ENCODE measurements around the gene CLSTN2. TPM values are rescaled to one million over a fixed set of nuclear protein-coding genes. Genes with fewer than 3 reads are reported as not detected.
A peak's percentile ranks its signal among the peaks of the same experiment; 100 is the strongest.

CLSTN2 gene
- total RNA-seq, 1 experiment from 2014 or later = 0.68 TPM

DNA sequence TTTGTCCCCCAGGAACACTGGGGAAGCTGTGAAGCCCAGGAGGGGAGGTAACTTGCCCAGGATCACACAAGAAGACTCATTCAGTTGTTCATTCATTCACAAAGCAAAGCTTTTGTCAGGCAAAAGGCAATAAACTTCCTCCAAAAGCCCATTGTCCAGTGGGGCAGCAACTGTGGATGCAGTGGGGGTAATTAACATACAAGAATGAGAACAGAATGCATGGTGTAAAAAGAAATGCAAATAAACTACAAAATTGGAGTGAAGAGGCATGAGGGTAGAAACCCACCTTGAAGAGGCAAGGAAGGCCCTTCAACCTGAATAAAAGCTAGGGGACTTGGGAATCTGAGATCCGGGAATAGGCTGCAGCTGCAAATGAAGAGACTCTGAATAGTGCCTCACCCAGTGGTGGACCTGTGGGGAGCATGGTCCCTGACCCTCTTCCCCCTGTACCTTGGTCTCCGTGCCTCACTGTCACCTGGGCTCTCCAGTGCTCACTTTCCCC is 363.6 kb downstream of the CLSTN2 start:
- TF ChIP-seq, protein P1, sequence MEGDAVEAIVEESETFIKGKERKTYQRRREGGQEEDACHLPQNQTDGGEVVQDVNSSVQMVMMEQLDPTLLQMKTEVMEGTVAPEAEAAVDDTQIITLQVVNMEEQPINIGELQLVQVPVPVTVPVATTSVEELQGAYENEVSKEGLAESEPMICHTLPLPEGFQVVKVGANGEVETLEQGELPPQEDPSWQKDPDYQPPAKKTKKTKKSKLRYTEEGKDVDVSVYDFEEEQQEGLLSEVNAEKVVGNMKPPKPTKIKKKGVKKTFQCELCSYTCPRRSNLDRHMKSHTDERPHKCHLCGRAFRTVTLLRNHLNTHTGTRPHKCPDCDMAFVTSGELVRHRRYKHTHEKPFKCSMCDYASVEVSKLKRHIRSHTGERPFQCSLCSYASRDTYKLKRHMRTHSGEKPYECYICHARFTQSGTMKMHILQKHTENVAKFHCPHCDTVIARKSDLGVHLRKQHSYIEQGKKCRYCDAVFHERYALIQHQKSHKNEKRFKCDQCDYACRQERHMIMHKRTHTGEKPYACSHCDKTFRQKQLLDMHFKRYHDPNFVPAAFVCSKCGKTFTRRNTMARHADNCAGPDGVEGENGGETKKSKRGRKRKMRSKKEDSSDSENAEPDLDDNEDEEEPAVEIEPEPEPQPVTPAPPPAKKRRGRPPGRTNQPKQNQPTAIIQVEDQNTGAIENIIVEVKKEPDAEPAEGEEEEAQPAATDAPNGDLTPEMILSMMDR (conservative IDR thresholded peaks at IDR 0.05) = no peak

More for the DNA sequence above, 363.6 kb downstream of the CLSTN2 start:
- Histone ChIP-seq H2BK5ac (ENCODE audit: insufficient read length, low read length) (no peak overlapping the region), H3K27me3 (ENCODE audit: insufficient read depth, low read length) (no peaks in the 10 kb centered on the region), H4K5ac (ENCODE audit: insufficient read length, low read depth, low read length) (no peak overlapping the region), H4K91ac (ENCODE audit: insufficient read length, low read depth, low read length) (no peak overlapping the region), H3K14ac (ENCODE audit: insufficient read depth, low read length) (no peak overlapping the region), H3K79me2 (ENCODE audit: insufficient read depth, low read length) (no peaks in the 10 kb centered on the region), H2BK12ac (ENCODE audit: insufficient read length, low read depth, low read length) (no peak overlapping the region), H3K4ac (ENCODE audit: low read depth, low read length) (no peak overlapping the region), H4K20me1 (ENCODE audit: control insufficient read depth, insufficient read depth, insufficient read length) (no peaks in the 10 kb centered on the region), H3K27ac (ENCODE audit: insufficient read length, low read depth, low read length) (no peak overlapping the region), H3K56ac (ENCODE audit: insufficient read length, low read depth, low read length) (no peak overlapping the region), H2AK5ac (ENCODE audit: insufficient read length, low read length) (no peak overlapping the region), H3K23ac (ENCODE audit: insufficient read length, low read depth, low read length) (no peak overlapping the region), H3K79me1 (ENCODE audit: insufficient read depth, low read depth, low read length, poor library complexity, severe bottlenecking) (no peaks in the 10 kb centered on the region), H3K4me2 (ENCODE audit: insufficient read depth, insufficient read length, low read length) (no peak overlapping the region), H2BK20ac (ENCODE audit: low read depth, low read length, poor library complexity, severe bottlenecking) (no peak overlapping the region), H2BK120ac (ENCODE audit: low read depth, low read length, poor library complexity, severe bottlenecking) (no peak overlapping the region), H3K4me1 (ENCODE audit: insufficient read depth, low read length) (peaks cover 12% of the 10 kb centered on the region), H3K9me3 (ENCODE audit: control insufficient read depth, low read depth, low read length) (no peaks in the 10 kb centered on the region), H3K18ac (ENCODE audit: insufficient read length, low read depth, low read length) (no peak overlapping the region), H3K23me2 (ENCODE audit: insufficient read length, low read depth, low read length, poor library complexity, severe bottlenecking) (no peaks in the 10 kb centered on the region), H3T11ph (ENCODE audit: low read length) (no peak overlapping the region), H2AFZ (ENCODE audit: low read length) (no peak overlapping the region), H4K8ac (replicated peaks; ENCODE audit: insufficient read length, low read depth, low read length) (no peak overlapping the region), H3K9ac (ENCODE audit: extremely low read depth, insufficient read length, low read length) (no peak overlapping the region), H2BK15ac (ENCODE audit: low read depth, low read length) (no peak overlapping the region)
- Mint-ChIP-seq H3K4me3 (no peak overlapping the region), H3K4me1 (peaks cover 35 to 48% of the 10 kb centered on the region in 2 experiments), H3K36me3 (ENCODE audit: insufficient read depth in 1 of 3, low read depth in 3 of 3) (peaks cover 0 to 2% (median 0%) of the 10 kb centered on the region in 3 experiments; a peak in 1 of 7 replicates), H3K9me3 (no peaks in the 10 kb centered on the region), H3K27me3 (ENCODE audit: low read depth) (0 out of 2 replicates have a peak, but pooled peaks cover 2% of the 10 kb centered on the region), H3K27ac (peak overlapping the region; percentile 90 to 97 (median 96))
- DNase-seq = peak; percentile 61
- WGBS (ENCODE audit: extremely low coverage, insufficient read length, low lambda C conversion rate) = no CpG with 5 or more reads among the region's 2 CpGs

All from H9 (cell line).